Tibial nerve (tissue), 3 donors: ENCODE data around the gene MYOD1.

Experiments used
- POLR2A ChIP-seq, 2 donors: fragments of 450-650 bp; IDR thresholded peaks; one replicate each; pipeline ENCODE4 v1.6.1; 2017; ENCODE audit warnings: antibody characterized with exemption in 2 of 2, mild to moderate bottlenecking in 2 of 2, moderate library complexity in 2 of 2
- TF ChIP-seq, protein P1 (sequence below), 5 experiments: fragments of 200-600 bp in 3 of 5; fragments of 450-650 bp in 2 of 5; sonication (generic) in 3 of 5; IDR thresholded peaks; one replicate each; pipeline ENCODE4 v1.5.1; 2016 to 2019; ENCODE audit warnings: antibody characterized with exemption in 5 of 5, mild to moderate bottlenecking in 3 of 5, moderate library complexity in 2 of 5

DNA sequence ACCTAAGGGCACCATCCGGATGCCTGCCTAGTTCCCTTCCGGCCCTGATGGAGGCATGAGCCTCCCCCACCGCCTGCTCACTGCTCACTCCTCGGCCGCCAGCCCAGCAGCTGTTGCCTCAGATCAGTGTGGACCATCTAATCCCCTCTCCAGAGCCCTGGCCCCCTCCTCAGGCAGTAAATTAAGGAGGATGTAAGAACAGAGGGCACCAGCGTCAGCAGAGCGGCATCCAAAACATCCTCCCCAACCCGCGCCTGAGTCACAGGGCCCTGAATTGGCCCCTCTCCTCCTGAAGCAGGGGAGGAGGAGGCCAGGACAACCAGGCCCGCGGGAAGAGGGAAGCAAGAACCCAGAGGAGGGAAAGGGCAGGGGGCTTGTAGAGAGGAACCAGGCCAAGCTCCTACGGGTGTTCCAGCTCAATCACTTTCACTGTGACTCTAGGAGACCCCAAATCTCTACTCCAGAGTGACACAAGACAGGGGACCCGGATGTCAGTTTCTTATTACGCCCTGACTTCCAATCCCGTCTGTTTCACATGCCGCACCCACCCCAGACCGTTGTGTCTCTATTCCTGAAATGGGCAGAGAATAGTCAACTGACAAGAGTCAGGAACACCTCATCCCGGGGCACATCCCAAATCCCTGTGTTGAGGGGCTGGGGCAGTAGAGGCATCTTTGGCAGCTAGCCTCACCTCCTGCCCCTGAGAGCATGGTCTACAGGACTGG lies 31.3 kb upstream of the MYOD1 start:
- TF ChIP-seq, protein P1, sequence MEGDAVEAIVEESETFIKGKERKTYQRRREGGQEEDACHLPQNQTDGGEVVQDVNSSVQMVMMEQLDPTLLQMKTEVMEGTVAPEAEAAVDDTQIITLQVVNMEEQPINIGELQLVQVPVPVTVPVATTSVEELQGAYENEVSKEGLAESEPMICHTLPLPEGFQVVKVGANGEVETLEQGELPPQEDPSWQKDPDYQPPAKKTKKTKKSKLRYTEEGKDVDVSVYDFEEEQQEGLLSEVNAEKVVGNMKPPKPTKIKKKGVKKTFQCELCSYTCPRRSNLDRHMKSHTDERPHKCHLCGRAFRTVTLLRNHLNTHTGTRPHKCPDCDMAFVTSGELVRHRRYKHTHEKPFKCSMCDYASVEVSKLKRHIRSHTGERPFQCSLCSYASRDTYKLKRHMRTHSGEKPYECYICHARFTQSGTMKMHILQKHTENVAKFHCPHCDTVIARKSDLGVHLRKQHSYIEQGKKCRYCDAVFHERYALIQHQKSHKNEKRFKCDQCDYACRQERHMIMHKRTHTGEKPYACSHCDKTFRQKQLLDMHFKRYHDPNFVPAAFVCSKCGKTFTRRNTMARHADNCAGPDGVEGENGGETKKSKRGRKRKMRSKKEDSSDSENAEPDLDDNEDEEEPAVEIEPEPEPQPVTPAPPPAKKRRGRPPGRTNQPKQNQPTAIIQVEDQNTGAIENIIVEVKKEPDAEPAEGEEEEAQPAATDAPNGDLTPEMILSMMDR (IDR thresholded peaks at IDR 0.05) = no peak
- no peak for TF ChIP-seq POLR2A (IDR thresholded peaks at IDR 0.05)
